ENCODE measurements around the gene RSPO4.

Gene RSPO4

DNA sequence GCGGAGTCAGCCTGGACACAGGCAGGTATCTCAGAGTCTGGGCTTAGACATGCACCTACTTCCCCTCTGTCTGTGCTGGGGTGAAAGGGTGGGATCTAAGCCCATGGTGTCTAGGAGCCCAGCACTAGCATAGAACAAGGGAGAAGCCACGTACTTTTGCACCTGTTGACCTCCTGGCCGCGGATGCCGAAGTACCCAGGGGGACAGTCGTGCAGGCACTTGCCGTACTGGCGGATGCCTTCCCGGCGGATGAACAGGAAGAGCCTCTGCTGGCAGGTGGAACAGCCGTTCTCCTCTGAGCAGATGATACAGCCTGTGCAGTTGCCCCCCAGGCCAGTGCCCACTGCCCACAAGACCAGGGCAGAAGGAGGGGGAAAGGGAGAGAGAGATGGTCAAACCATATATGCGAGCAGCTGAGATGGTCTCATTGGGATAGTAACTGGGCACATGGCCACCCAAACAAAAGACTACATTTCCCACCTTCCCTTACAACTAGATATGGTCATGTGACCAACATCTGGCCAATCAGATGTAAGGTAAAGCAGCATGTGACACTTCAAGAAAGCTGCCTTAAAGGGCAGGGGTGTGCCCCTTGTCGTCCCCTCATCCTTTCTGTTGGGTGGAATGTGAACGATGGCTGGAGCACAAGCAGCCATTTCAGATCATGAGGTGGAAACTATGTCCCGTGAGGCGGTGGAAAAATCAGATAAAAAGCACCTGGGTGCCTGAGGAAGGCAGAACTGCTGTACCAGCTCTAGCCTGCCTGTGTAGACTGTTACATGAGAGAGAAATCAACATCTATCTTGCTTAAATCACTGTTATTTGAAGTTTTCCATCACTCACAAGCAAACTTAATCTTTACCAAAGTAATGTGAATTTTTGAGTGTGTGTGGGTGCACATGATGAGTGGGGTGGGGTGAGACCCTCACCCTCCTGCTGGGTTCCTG lies 34.0 kb downstream of the RSPO4 start:
- no peak for FAIRE-seq

DNA sequence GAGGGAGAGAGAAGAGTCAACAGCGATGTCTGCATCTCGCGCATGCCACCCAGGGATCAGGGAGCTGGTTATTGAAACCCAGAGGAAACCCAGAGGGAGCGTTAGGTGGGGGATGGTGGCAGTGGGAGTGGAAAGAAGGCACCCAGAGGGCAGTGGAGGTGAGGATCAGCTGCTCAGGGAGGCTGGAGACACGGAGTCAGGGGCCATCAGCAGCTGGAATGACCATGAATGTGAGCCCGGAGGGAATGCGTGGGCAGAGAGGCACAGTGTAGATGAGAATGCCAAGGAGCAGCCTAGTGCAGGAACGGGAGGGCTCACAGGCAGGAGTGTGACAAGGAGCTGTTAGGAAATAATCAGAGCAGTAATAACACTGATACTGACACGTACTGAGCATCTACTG lies 36.2 kb downstream of the RSPO4 start:
- FAIRE-seq: no peak

DNA sequence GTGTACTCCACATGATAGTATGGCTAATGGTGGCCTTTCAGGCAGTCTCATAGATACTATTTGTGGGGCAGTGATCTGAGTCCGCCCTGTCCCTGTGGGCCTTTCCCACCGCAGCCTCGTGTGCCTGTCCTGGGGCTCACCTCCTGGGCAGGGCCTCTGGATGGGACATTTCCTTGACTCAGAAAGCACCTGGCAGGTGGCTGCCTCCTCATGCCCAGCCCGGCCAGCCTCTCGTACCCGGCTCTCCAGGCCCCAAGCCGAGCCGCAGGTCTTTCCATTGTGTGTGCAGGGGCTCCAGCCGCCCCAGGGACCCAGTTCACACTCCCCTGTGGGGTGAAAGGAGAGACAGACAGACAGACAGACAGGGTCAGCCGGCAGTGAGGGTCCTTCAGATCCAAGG lies 38.3 kb downstream of the RSPO4 start:
- FAIRE-seq: no peak

DNA sequence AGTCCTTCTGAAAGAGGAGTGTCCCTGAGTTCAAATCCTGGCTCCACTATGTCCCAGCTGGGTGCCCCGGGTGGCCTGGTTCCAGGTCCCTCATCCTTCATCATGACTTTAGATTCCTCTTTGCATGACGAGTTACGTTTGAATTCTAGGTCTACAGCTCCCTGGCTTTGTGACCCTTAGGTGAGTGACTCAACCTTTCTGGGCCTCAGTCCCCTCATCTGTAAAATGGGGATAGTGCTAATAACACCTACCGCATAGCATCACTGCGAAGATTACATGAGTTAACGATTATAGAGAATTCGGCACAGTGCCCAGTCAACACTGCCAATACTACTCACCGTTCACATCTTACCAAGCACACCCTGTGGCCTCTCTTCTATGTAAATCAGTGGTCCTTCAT lies 39.4 kb downstream of the RSPO4 start:
- FAIRE-seq: no peak

DNA sequence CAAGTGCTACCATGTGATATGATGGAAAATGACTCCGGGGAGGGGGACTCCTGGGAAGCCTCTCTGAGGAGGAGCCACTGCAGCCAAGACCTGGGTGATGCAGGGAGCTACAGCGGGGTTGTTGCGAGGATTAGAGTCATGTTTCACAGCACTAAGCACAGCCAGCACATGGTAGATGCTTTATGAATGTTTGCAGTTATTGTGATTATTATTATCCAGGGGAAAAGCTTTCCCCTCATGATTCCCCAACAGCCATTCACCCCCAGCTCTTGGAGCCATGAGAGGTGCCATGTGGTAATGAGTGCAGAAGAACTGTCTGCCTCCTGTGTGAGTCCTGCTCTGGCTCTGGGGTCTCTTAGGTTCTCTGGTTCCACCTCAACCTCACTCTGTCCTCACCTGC lies 39.9 kb downstream of the RSPO4 start:
- no peak for FAIRE-seq

DNA sequence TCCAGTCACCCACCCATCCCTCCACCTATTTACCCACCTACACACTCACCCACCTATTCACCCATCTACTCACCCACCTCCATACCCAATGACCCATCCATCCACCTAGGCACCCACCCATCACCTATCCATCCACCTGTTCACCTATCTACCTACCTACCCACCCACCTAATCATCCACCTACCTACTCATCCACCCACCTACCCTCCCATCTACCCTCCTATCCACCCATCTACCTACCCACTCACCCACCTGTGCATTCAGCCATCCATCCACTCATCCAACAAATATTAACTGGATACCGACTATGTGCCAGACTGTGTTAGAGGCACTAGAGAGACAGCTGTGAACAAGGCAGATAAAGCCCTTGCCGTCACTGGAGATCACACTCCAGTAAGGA lies 40.3 kb downstream of the RSPO4 start:
- FAIRE-seq: no peak

DNA sequence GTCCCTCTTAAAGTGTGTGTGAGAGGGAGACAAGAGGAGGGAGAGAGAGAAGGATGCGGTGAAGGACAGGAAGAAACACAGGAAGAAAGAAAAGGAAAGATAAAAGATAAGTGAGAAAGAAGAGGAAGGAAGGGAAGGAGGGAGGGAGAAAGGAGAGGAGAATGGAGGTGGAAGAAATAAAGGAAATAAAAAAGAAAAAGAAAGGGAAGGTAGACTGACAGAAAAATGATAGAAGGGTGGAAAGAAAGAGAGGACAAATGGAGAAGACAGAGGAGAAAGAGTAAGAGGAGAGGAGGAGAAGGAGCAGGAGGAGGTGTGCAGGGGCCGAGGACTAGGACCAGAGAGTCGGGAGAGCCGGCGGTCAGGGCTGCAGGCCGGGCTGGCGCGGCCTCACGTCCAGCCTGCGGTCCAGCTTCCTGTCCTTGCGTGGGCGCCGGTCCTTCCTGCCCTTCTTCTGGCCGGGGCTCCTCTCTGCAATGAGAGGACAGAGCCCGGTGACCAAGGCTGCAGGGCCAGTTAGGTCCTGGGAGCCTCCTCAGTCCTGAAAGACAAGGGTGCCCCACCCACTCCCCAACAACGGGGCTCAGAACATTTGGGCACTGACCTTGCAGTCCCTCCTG lies 42.0 kb downstream of the RSPO4 start:
- no peak for FAIRE-seq

DNA sequence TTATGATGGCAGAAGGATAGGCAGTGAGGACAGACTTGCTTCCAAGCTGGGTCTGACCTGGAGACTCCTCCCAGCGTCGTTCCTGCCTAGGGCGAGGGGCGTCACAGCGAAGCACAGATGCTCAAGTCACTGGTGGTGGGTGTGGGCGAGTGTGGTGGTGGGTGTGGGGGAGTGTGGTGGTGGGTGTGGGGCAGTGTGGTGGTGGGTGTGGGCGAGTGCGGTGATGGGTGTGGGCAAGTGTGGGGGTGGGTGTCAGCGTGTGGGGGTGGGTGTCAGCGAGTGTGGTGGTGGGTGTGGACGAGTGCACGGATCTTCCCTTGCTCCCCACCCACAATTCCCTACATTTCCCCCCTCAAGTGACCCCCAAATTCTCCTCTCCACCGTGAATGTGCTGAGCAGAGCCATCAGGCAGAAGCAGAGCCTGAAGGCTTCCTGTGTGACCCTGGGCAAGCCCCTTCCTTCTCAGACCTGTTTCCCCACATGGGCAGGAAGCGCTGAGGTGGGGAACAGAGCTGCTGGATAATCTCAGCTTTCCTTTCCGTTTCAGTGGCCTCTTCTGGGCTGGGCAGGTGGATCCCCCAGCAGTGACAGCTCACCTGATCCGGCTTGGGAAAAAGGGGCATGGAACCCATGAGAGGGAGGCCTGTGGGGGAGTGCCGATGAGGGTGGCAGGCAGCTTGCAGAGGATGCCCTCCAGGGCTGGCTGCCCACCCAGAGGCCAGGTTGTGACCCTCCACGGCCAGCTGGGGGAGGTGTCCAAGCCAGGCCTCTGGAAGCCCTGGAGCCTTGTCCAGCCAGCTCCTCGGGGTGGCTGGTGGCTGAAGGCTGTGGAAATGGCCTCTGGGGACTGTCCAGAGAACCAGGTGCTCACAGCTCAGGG lies 42.9 kb downstream of the RSPO4 start:
- FAIRE-seq: no peak

DNA sequence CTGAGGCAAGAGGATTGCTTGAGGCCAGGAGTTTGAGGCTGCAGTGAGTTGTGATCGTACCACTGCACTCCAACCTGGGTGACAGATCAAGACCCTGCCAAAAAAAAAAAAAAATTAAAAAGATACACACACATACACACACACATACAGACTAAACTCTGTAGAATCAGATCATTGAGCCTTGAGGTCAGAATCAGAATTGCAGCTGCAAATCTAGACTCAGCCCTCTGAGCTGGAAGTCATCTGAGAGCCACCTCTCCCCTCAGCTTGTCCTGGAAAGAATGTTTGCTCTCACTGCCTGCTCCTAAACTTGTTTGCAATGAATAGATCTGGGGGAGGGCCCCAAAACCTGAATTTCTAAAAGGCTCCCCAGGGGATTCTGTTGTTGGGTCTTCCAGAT lies 44.6 kb downstream of the RSPO4 start:
- no peak for FAIRE-seq

DNA sequence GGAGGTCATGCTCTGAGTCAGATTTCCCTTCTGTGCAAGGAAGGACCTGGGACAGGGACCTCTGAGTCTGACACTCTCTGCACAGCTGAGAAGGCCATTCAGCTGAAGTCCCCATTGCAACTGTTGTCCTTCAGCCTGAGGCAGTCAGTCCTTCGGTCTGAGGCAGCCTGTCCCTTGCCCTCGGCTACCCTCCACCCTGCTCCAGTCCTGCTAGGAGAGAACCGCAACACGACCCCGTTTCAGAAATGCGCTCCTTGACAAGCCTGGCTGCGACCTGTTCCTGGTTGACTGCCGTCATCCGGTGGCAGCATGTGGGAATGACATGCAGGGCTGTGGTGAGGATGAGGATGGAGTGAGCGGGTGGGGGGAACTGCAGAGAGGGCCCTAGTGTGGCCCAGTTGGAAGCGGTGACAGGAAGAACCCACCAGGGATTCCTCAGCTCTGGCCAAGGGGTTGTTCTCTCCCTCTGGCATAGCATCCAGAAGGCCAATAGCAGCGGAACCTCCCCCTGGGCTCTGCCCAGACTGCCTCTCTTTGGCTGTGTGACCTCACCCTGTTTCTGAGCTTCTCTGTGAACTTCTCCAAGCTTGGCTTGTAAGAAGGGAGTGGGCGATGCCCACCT lies 45.7 kb downstream of the RSPO4 start:
- FAIRE-seq: no peak

DNA sequence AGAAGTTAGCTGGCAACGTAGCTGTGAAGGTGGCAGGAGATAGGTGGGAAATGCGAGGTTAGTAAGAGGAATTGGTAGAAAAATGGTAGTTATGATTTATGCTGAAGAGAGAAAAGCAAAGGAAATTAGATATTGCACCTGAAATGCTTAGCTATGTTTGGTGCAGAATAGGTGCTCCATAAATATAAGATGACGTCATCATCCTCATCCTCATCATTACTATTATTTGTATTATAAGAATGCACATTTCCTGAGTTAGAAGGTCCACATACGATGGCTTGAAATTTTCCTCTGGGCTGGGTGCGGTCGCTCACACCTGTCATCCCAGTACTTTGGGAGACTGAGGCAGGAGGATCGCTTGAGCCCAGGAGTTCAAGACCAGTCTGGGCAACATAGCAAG lies 46.5 kb downstream of the RSPO4 start:
- FAIRE-seq: no peak

DNA sequence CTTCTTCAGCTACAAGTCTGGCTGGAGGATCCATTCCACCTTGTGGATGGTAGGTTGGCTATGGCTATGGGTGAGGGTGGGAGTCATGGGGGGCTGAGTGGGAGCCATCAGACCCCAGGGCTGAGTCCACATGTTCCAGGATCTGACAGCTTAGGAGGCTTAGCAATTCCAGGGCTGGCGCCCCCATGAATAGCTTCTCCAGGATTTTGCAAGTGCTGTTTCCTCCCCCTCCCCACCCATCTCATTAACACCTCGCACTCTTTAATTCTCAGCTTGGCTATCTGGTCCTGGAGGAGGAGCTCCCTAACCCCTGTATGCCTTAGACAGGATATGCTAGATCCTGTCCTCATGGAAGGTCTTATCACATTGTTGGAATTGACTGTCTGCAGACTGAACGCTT lies 47.0 kb downstream of the RSPO4 start:
- no peak for FAIRE-seq

DNA sequence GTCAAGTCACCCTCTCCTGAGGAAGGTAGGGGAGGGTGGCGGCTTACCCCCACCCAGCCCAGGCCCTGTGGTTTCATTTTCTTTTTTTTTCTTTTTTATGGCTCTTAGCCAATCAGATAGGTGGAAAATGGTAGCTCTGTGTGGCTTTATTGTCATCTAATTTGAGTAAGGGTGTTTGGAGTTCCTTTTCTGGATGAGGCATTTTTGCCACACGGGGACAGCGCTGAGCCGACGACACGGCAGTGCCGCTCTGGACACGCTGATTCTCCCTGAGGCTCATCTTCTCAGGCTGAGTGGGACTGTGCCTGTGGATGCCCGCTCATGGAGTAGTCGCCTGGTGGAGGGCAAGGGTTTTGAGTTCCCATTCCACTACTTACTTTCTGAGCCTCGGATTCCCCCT lies 48.4 kb downstream of the RSPO4 start:
- FAIRE-seq: no peak

DNA sequence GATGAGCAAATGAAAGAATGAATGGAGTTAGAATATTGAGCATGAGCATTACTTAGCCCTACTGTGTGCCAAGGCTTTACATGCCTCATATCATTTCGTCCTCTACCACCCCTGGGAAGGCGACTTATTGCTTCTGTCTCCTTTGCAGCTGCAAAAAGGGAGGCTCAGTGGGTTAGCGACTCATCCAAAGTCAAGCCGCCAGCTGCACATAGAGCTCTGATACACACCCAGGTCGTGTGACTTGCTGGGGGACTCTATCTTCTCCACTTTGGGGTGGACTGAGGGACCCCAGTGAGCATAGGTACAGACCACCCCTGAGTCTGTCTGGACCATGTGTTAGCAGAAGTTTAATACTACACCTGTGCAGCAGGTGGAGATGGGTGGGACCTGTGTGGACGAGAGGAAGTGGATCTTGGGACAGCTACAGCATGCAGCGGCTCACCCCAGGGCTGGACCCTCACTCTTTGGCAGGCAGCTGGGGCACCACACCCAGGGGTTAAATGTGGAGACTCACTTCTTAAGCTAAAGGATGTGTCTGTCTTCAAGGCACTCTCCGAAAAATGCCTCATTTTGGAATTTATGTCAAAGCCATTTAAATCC lies 49.8 kb downstream of the RSPO4 start:
- FAIRE-seq: no peak

DNA sequence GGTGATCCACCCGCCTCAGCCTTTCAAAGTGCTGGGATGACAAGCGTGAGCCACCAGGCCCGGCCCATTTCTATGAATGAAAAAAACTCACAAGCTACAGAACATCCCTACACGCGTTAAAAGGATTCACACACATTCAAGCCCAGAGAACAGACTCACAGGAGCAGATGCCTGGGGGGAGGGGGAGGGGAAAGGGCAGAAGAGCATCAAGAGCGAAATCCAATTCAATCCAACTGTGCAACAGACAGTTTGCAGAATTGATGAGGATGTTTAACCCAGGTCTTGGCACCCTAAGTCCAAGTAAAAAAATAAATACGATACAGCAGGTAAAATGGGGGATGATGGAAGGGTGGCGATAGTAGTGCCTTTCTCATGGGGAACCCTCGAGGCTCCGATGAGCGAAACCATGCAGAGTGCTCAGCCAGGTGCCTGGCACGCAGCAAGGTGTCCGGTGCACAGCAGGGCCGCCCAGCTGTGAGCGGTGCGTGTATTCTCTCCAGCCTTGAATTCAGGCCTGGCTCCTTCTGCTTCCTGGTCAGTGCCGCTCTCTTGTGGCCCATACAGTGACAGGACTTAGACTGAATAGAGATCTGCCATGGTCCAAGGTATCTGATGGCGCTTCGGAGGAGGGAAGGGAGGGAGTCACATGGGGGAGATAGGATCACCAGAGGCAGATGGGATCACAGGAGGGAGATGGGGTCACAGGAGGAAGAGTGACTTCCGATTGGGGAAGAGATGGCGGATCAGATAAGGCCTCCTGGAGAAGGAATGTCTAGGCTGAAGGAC lies 50.5 kb downstream of the RSPO4 start:
- no peak for FAIRE-seq

DNA sequence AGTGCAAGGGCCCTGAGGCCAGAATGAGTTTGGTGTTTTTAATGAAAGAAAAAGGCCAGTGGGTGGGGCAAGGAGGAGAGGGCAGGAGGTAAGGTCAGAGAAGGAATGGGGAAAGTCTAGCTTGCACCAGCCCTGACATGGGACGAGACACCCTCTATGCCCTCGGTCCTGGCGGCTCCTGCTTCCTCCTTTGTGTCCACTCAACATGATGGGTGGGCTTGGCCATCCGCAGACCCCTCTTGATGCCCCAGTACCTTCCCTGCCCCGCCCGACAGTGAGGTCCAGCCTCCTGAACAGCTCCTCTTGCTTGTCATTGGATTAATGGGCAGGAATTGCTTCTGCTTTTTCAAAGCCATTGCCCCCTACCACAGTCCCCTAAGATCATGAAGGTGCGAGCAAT lies 52.4 kb downstream of the RSPO4 start:
- FAIRE-seq: no peak

DNA sequence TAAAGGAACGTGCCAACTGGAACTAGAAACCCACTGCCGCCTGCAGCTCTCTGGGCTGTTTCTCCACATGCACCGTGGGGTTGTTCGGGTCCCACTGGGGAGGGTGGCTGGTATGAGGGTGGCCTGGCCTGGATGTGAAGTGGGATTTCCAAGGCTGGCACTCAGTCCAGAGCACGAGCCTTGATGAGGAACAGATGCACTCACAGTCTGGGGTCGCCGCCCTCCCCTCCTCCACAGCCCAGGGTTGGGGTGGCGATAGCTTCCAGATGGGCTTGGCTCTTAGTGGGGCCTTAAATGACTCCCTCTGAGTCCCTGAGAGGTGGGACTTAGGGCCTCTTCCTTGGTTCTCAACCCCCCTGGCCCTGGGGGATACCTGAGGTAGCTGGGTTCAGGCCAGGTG lies 55.3 kb downstream of the RSPO4 start:
- FAIRE-seq: no peak

DNA sequence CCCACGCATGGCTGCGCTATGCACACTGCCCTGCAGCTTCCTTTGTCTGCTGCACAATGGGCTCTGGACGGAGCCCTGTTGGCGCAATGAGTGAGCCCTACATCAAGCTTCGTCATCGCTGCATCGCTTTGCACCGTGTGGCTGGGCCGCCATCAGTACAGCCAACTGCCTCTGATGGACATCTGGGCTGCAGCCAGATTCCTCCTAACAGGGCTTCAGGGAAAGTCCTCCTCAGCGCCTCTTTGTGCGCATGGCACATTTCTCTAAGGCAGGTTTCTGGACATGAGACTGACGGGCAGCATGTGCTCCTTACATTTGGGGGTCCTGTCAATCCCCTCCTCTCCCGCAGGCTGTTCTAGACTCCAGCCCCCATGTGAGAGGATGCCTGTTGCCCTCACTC lies 56.3 kb downstream of the RSPO4 start:
- no peak for FAIRE-seq

DNA sequence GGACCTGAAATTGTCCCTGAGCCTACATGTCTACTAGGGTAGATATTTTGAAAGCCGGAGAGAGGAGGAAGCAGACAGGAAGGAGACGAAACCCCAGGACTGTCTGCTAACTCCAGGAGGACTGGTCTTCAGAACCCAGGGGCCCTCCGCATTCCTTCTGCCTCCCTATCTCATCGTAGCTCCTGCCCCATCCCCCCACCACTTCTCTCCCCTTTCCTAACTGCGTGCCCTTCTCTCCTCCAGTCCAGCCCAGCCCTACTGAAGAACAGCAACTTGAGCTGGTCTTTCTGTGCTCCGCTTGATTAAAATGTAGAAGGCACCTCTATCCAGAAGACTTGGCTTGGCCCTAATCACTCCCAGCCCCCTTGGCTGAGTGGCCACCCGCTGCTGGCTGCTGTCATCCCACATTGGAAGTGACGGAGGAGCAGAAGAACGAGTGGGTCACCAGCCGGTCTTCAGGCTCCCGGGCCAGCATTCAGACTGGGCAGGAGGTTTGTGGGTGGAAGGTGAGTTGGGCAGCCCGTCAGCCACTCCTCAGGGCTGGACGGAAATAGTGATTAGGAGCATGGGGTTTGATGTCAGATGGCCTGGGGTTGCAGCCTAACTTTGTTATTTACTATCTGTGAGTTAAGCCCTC lies 57.2 kb downstream of the RSPO4 start:
- FAIRE-seq: no peak

DNA sequence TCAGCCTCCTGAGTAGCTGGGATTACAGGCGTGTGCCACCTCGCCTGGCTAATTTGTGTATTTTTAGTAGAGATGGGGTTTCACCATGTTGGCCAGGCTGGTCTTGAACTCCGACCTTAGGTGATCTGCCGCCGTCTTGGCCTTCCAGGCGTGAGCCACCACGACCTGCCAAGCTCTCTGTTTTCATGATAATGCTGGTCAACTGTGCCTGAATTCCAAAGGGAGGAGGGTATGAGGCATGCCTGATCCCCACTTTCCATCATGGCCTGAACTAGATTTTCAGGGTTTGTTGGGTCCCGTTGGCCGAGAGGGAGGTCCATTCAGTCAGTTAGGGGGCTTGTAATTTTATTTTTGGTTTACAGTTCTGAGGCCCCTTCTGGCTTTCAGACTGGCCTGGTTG lies 58.0 kb downstream of the RSPO4 start:
- no peak for FAIRE-seq

DNA sequence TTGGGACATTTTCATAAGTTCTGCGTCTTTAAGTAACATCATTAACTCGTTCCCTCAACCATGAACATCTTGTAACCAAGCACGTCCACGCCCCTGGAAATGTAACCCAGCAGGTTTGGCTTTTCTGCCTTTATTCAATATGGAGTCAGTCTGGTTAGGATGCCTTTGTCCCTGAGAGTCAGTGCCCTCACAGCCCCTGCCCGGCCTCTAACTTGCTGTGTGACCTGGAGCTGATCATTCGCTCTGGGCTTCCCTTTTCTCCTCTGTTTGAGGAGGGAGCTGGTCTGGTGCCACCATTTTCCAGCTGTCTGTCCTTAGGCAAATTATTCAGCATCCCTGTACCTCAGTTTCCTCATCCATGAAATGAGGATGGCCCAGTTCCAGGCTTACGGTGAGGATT lies 59.5 kb downstream of the RSPO4 start:
- no peak for FAIRE-seq

Measured in endometrium (tissue), 2 donors.